HCT116 (cell line): ENCODE results near the gene C9orf78.

Experiments used
- ATF3 ChIP-seq: IDR thresholded peaks from 2 replicates; pipeline ENCODE4 v1.6.1; 2012
- CTCF ChIP-seq, 3 experiments: fragments of 200-600 bp in 1 of 3; sonication (generic) in 1 of 3; IDR thresholded peaks in 2 of 3; conservative IDR thresholded peaks in 1 of 3; 2 replicates each; pipeline ENCODE4 v1.5.1; 2012 to 2017; ENCODE audit warnings: low read depth in 2 of 3, low read length in 2 of 3, antibody characterized with exemption in 1 of 3, borderline replicate concordance in 1 of 3, control low read depth in 1 of 3, mild to moderate bottlenecking in 1 of 3, mixed read lengths in 1 of 3, mixed run types in 1 of 3, moderate library complexity in 1 of 3; ENCODE audit not compliant: insufficient read depth in 1 of 3
- EZH2 ChIP-seq: fragments of 200-600 bp; sonication (generic); IDR thresholded peaks from 2 replicates; pipeline ENCODE4 v1.6.1; 2017; ENCODE audit warnings: antibody characterized with exemption, mixed run types
- MAX ChIP-seq: IDR thresholded peaks from 2 replicates; pipeline ENCODE4 v1.6.1; 2012
- POLR2A ChIP-seq: IDR thresholded peaks from 2 replicates; pipeline ENCODE4 v1.7.0; 2011; ENCODE audit warnings: borderline replicate concordance; ENCODE audit not compliant: insufficient read depth, insufficient read length; ENCODE audit errors: extremely low read depth
- POLR2AphosphoS5 ChIP-seq: IDR thresholded peaks from 2 replicates; pipeline ENCODE4 v1.6.1; 2011; ENCODE audit warnings: mild to moderate bottlenecking, low read depth, low read length, moderate library complexity
- SRF ChIP-seq: IDR thresholded peaks from 2 replicates; pipeline ENCODE4 v1.6.1; 2012; ENCODE audit warnings: low read depth
- ZFX ChIP-seq: fragments of 450-650 bp; IDR thresholded peaks from 2 replicates; pipeline ENCODE4 v1.6.1; 2017

DNA sequence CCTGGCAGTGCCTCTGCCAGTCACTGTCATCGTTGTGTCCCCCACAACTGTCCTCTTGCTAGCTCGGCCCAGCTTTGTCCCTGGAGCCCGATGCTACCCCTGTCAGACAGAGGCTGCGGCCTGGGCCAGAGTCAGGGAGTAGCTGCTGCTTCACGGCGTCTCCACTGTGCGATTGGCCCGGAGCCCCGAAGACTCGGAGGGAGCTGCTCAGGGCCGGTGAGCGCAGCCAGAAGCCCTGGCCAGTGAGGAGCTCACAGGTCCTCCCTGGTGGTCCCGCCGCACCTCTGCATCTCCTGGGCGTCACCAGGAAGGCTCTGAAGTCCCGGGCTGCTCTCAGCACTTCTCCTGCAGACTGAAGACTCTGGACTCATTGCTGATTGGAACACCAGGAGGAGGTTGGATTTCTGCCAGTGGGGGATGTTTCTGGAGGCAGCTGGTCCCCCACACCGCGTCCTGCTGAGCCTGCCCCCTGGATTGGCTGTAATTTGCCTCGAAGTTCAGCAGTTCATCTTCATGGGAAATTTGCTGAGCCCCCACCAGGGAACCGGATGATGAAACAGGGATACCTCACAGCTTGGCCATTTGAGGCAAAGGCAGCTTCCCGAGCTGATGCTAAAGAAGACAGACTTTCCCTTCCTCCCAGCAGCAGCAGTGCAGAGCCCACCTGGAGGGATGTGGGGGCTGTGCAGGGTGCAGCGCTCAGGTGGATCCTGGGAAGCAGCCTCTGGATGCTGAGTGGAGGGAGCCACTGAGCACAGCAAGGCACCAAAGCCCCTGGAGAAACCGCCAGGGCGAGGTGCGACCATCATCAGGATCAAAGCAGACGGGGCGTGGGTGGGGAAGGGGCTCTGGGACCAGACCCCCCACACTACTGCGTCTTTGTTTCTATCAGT, 45.8 kb upstream of the C9orf78 start:
- TF ChIP-seq POLR2AphosphoS5 (no peak), CTCF (IDR thresholded peaks at IDR 0.05 in 2 of 3, conservative IDR thresholded peaks at IDR 0.05 in 1 of 3; ENCODE audit: borderline replicate concordance in 1 of 3, insufficient read depth in 1 of 3, low read depth in 2 of 3, low read length in 2 of 3) (no peak), EZH2 (no peak), MAX (no peak), SRF (no peak), ZFX (no peak), ATF3 (no peak), POLR2A (no peak)
